GM21723 (cell line): ENCODE measurements around the gene GRIN1.

Experiments used
- ATAC-seq: cut with Tn5 transposase; IDR thresholded peaks from one replicate; pipeline ENCODE4 v1.9.1; 2021; ENCODE audit warnings: mild to moderate bottlenecking, moderate library complexity; ENCODE audit not compliant: unreplicated experiment

Gene GRIN1

GRCh38 chr9:137189297-137190295 lies 50.6 kb downstream of the GRIN1 start:
- no peak for ATAC-seq

GRCh38 chr9:137190315-137190856 lies 51.4 kb downstream of the GRIN1 start:
- no peak for ATAC-seq

- ATAC-seq = no peak
These were observed 52.3 kb downstream of the GRIN1 start for GRCh38 chr9:137191245-137191644.

GRCh38 chr9:137191691-137192447 lies 52.9 kb downstream of the GRIN1 start:
- no peak for ATAC-seq

- ATAC-seq = no peak
These were observed 53.5 kb downstream of the GRIN1 start for GRCh38 chr9:137192448-137192780.

- no peak for ATAC-seq
These were observed 53.9 kb downstream of the GRIN1 start for GRCh38 chr9:137192859-137193258.

- no peak for ATAC-seq
These were observed 54.8 kb downstream of the GRIN1 start for GRCh38 chr9:137193771-137194170.

GRCh38 chr9:137194388-137194787 lies 55.4 kb downstream of the GRIN1 start:
- ATAC-seq = no peak

GRCh38 chr9:137194909-137195308 lies 56.0 kb downstream of the GRIN1 start:
- no peak for ATAC-seq

GRCh38 chr9:137195525-137196220 lies 56.7 kb downstream of the GRIN1 start:
- ATAC-seq = no peak

GRCh38 chr9:137198051-137198901 lies 59.3 kb downstream of the GRIN1 start:
- ATAC-seq = no peak

- no peak for ATAC-seq
These were observed 59.9 kb downstream of the GRIN1 start for GRCh38 chr9:137198902-137199283.

GRCh38 chr9:137199411-137200121 lies 60.6 kb downstream of the GRIN1 start:
- ATAC-seq = no peak

GRCh38 chr9:137200311-137201204 lies 61.6 kb downstream of the GRIN1 start, which contains the start of gene TPRN:
Gene TPRN, minus strand, starts transcription at chr9:137200741. Its CDS starts 30 bp downstream, at chr9:137200711.
- peak; percentile 82 for ATAC-seq

GRCh38 chr9:137201205-137201868 lies 62.4 kb downstream of the GRIN1 start:
- ATAC-seq = no peak

- ATAC-seq = no peak
These were observed 64.0 kb downstream of the GRIN1 start for GRCh38 chr9:137202966-137203365.

- ATAC-seq = no peak
These were observed 65.8 kb downstream of the GRIN1 start for GRCh38 chr9:137204731-137205125.
